ENCODE results near the gene CCDC102A. TPM values are rescaled to one million over a fixed set of nuclear protein-coding genes. Genes with fewer than 3 reads are reported as not detected.

The CCDC102A gene
- total and polyA plus RNA-seq, 9 of the 15 experiments (the other 6 are each of a cell fraction or from before 2014, with no cell fraction given): 0.03 to 4.9 (median 1.4) TPM

DNA sequence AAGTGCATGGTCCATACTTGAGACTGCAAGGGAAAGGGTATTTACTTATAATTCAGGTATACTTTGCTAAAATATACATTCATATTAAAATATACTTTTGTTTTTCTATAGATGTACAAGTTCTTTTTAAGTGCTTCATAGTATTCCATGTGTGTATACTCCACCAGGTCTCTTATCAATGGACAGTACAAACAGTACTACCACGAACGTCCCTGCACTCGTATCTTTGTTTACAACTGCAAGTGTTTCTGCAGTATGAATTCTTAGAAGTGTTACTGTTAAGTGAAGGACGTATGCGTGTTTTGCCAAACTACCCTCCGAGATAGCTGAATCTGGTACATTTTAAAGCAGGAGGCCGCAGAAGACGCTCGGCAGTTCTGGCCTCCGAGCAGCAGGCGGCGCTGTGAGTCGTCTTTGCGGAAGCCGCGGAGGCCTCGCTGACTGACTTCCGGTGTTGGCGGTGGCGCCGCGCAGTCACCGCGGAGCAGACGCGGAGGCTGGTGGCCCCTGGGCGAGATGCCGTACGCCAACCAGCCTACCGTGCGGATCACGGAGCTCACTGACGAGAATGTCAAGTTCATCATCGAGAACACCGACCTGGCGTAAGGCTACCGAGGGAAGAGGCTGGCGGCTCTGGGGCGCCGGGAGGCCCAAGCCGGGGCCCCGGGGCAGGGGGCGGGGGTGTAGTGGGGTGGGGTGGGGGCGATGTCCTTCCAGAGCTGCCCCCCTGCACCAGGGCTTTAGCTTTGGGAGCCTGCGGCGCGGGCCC lies 74.0 kb downstream of the CCDC102A start, which contains the start of gene POLR2C (continued):
- TF ChIP-seq, protein P1, sequence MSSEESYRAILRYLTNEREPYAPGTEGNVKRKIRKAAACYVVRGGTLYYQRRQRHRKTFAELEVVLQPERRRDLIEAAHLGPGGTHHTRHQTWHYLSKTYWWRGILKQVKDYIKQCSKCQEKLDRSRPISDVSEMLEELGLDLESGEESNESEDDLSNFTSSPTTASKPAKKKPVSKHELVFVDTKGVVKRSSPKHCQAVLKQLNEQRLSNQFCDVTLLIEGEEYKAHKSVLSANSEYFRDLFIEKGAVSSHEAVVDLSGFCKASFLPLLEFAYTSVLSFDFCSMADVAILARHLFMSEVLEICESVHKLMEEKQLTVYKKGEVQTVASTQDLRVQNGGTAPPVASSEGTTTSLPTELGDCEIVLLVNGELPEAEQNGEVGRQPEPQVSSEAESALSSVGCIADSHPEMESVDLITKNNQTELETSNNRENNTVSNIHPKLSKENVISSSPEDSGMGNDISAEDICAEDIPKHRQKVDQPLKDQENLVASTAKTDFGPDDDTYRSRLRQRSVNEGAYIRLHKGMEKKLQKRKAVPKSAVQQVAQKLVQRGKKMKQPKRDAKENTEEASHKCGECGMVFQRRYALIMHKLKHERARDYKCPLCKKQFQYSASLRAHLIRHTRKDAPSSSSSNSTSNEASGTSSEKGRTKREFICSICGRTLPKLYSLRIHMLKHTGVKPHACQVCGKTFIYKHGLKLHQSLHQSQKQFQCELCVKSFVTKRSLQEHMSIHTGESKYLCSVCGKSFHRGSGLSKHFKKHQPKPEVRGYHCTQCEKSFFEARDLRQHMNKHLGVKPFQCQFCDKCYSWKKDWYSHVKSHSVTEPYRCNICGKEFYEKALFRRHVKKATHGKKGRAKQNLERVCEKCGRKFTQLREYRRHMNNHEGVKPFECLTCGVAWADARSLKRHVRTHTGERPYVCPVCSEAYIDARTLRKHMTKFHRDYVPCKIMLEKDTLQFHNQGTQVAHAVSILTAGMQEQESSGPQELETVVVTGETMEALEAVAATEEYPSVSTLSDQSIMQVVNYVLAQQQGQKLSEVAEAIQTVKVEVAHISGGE (CRISPR knock-in tag; IDR thresholded peaks at IDR 0.05): peak in 1 of 3 experiments; percentile 49; a peak in 1 of 6 replicates
- TF ChIP-seq, protein P2, sequence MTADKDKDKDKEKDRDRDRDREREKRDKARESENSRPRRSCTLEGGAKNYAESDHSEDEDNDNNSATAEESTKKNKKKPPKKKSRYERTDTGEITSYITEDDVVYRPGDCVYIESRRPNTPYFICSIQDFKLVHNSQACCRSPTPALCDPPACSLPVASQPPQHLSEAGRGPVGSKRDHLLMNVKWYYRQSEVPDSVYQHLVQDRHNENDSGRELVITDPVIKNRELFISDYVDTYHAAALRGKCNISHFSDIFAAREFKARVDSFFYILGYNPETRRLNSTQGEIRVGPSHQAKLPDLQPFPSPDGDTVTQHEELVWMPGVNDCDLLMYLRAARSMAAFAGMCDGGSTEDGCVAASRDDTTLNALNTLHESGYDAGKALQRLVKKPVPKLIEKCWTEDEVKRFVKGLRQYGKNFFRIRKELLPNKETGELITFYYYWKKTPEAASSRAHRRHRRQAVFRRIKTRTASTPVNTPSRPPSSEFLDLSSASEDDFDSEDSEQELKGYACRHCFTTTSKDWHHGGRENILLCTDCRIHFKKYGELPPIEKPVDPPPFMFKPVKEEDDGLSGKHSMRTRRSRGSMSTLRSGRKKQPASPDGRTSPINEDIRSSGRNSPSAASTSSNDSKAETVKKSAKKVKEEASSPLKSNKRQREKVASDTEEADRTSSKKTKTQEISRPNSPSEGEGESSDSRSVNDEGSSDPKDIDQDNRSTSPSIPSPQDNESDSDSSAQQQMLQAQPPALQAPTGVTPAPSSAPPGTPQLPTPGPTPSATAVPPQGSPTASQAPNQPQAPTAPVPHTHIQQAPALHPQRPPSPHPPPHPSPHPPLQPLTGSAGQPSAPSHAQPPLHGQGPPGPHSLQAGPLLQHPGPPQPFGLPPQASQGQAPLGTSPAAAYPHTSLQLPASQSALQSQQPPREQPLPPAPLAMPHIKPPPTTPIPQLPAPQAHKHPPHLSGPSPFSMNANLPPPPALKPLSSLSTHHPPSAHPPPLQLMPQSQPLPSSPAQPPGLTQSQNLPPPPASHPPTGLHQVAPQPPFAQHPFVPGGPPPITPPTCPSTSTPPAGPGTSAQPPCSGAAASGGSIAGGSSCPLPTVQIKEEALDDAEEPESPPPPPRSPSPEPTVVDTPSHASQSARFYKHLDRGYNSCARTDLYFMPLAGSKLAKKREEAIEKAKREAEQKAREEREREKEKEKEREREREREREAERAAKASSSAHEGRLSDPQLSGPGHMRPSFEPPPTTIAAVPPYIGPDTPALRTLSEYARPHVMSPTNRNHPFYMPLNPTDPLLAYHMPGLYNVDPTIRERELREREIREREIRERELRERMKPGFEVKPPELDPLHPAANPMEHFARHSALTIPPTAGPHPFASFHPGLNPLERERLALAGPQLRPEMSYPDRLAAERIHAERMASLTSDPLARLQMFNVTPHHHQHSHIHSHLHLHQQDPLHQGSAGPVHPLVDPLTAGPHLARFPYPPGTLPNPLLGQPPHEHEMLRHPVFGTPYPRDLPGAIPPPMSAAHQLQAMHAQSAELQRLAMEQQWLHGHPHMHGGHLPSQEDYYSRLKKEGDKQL (CRISPR knock-in tag; IDR thresholded peaks at IDR 0.05; ENCODE audit: borderline replicate concordance): no peak
- TF ChIP-seq RFX1 (IDR thresholded peaks at IDR 0.05) (no peak), SMARCC2 (IDR thresholded peaks at IDR 0.05; ENCODE audit: low read depth) (no peak), BRCA1 (IDR thresholded peaks at IDR 0.05) (no peak), BRCA1 (CRISPR knock-in tag; IDR thresholded peaks at IDR 0.05) (no peak), FOXJ3 (CRISPR knock-in tag; IDR thresholded peaks at IDR 0.05) (no peak), ZNF785 (CRISPR knock-in tag; IDR thresholded peaks at IDR 0.05) (no peak), SETDB1 (IDR thresholded peaks at IDR 0.05; ENCODE audit: low read length) (no peak), ZKSCAN1 (IDR thresholded peaks at IDR 0.05; ENCODE audit: low read depth, low read length) (0 out of 2 replicates have a peak, but pooled peaks have one; percentile 31), ZBTB17 (CRISPR knock-in tag; IDR thresholded peaks at IDR 0.05) (0 out of 2 replicates have a peak, but pooled peaks have one; percentile 22), RAD51 (IDR thresholded peaks at IDR 0.05; ENCODE audit: borderline replicate concordance, low read depth) (no peak), HDAC6 (IDR thresholded peaks at IDR 0.05; ENCODE audit: low read depth, low read length) (no peak; the same call in 1 of the 2 replicates)
- TF ChIP-seq, protein P3, sequence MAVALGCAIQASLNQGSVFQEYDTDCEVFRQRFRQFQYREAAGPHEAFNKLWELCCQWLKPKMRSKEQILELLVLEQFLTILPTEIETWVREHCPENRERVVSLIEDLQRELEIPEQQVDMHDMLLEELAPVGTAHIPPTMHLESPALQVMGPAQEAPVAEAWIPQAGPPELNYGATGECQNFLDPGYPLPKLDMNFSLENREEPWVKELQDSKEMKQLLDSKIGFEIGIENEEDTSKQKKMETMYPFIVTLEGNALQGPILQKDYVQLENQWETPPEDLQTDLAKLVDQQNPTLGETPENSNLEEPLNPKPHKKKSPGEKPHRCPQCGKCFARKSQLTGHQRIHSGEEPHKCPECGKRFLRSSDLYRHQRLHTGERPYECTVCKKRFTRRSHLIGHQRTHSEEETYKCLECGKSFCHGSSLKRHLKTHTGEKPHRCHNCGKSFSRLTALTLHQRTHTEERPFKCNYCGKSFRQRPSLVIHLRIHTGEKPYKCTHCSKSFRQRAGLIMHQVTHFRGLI (CRISPR knock-in tag; IDR thresholded peaks at IDR 0.05): no peak
- TF ChIP-seq, protein P4, sequence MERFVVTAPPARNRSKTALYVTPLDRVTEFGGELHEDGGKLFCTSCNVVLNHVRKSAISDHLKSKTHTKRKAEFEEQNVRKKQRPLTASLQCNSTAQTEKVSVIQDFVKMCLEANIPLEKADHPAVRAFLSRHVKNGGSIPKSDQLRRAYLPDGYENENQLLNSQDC (CRISPR knock-in tag; IDR thresholded peaks at IDR 0.05): 0 out of 2 replicates have a peak, but pooled peaks have one; percentile 19
- TF ChIP-seq, protein P5, sequence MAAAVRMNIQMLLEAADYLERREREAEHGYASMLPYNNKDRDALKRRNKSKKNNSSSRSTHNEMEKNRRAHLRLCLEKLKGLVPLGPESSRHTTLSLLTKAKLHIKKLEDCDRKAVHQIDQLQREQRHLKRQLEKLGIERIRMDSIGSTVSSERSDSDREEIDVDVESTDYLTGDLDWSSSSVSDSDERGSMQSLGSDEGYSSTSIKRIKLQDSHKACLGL (CRISPR knock-in tag; IDR thresholded peaks at IDR 0.05; ENCODE audit: borderline replicate concordance, poor library complexity, severe bottlenecking): peak; percentile 16

Measured in K562 (cell line).